Lower lobe of right lung (tissue), 2 donors: ENCODE results near the gene BCO2. TPM values are rescaled to one million over a fixed set of nuclear protein-coding genes. Genes with fewer than 3 reads are reported as not detected.

Source experiments
- ATAC-seq, 2 donors: fragments of 200-7000 bp; cut with Tn5 transposase; one replicate each; pipeline ENCODE4 v1.9.1; 2020 to 2022; ENCODE audit warnings: mild to moderate bottlenecking in 2 of 2, moderate library complexity in 2 of 2
- DNase-seq: peaks from one replicate; pipeline ENCODE4 v3.0.0-alpha.2; 2020
- H3K27ac ChIP-seq: fragments of 200-600 bp; one replicate; pipeline ENCODE4 v1.8.0; 2022
- H3K27me3 ChIP-seq: fragments of 200-600 bp; one replicate; pipeline ENCODE4 v1.8.0; 2022; ENCODE audit warnings: low read depth
- H3K36me3 ChIP-seq: fragments of 200-600 bp; one replicate; pipeline ENCODE4 v1.8.0; 2022; ENCODE audit warnings: mild to moderate bottlenecking
- H3K4me1 ChIP-seq: fragments of 200-600 bp; one replicate; pipeline ENCODE4 v1.8.0; 2022
- H3K4me3 ChIP-seq: fragments of 200-600 bp; one replicate; pipeline ENCODE4 v1.8.0; 2022; ENCODE audit warnings: mild to moderate bottlenecking
- H3K9me3 ChIP-seq: fragments of 200-600 bp; one replicate; pipeline ENCODE4 v1.8.0; 2022
- intact Hi-C: fragments of 100-400 bp; cut with DNase I; formaldehyde crosslinking; loops from one replicate; pipeline ENCODE4 v1.11.0; 2022
- total RNA-seq: library from RNA; stranded (reverse); fragmentation: NEBNext Ultra II Directional; extraction: Animal tissue kit (Norgen Biotek cat#: 25700); gene quantifications from one replicate; pipeline ENCODE4 v1.2.1, GENCODE V29; 2021
- TF ChIP-seq, protein P1 (sequence below): fragments of 200-600 bp; IDR thresholded peaks from one replicate; pipeline ENCODE4 v1.8.0; 2022; ENCODE audit warnings: antibody characterized with exemption, mild to moderate bottlenecking
- donor health status: DM: no; HTN: yes; CAD: no; lungs with severe emphysema.

BCO2 gene
- total RNA-seq, 1 donor from 2014 or later = 8.9 TPM

DNA sequence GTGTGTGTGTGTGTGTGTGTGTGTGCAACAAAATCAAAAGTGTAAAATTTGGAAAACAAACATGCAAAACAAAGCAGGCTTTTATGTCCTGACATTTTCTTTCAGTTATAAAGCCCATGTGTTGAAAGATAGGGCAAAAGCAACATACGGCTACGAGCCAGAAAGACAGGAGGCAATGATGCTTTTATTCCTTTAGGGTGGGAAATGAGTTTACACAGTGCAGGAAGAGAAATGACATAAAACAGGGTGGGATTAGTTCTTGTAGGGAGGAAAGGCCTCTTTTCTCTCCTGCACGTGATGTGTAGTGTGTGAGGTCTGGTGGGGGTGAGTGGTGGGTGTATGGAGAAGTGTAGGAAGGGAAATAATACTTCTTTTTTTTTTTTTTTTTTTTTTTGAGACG is 40.8 kb upstream of the BCO2 start:
- TF ChIP-seq, protein P1, sequence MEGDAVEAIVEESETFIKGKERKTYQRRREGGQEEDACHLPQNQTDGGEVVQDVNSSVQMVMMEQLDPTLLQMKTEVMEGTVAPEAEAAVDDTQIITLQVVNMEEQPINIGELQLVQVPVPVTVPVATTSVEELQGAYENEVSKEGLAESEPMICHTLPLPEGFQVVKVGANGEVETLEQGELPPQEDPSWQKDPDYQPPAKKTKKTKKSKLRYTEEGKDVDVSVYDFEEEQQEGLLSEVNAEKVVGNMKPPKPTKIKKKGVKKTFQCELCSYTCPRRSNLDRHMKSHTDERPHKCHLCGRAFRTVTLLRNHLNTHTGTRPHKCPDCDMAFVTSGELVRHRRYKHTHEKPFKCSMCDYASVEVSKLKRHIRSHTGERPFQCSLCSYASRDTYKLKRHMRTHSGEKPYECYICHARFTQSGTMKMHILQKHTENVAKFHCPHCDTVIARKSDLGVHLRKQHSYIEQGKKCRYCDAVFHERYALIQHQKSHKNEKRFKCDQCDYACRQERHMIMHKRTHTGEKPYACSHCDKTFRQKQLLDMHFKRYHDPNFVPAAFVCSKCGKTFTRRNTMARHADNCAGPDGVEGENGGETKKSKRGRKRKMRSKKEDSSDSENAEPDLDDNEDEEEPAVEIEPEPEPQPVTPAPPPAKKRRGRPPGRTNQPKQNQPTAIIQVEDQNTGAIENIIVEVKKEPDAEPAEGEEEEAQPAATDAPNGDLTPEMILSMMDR = no peak
- intact Hi-C loops = no loop called here
- ATAC-seq = no peak
- H3K4me3 ChIP-seq = no peak overlapping the region
- H3K27me3 ChIP-seq = no peaks in the 10 kb centered on the region
- DNase-seq = no peak
- no peaks in the 10 kb centered on the region for H3K4me1 ChIP-seq
- H3K36me3 ChIP-seq = no peaks in the 10 kb centered on the region
- no peaks in the 10 kb centered on the region for H3K9me3 ChIP-seq
- H3K27ac ChIP-seq = no peak overlapping the region

DNA sequence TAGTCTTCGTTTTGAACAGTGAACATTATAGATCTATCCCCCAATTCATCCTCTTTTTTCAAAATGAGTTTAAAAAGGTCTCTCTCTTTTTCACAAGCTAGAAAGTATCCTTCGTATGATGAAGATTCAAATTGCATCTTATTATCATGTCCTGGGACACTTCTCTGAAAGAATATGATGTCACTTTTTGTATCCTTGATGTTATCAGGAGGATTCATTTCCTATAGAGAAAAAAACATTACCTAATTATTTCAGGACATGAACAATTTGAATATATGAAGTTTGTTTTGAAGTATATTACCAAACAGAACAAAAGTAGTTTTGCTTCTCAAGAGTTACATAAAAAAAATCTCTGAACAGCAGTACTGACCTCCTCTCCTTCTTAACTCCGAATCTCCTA is 31.7 kb upstream of the BCO2 start:
- H3K4me1 ChIP-seq = no peaks in the 10 kb centered on the region
- DNase-seq (no peak), ATAC-seq (no peak)
- no peaks in the 10 kb centered on the region for H3K27me3 ChIP-seq
- H3K4me3 ChIP-seq = no peak overlapping the region
- H3K36me3 ChIP-seq = peaks cover 6% of the 10 kb centered on the region
- intact Hi-C loops = no loop called here
- H3K27ac ChIP-seq = no peak overlapping the region
- H3K9me3 ChIP-seq = peaks cover 8% of the 10 kb centered on the region
- TF ChIP-seq, protein P1 = no peak

DNA sequence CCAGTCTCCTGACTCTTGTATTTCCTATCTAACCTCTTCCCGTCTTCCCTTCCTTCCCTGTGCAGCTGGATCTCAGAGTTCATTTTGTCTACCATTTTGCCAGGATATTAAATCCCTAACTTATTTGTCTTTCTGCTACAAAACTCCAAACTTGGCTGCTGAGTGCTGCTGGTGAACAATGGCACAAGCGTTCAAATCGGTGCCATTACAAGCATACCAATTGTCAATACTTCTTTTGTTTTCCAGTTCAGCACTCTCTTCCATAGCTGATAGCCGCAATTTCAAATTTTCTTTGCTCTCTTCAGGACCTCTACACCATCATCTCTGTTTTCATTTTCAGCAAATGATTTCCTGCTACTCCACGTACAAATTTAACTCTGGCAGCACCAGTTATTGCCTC is 24.8 kb upstream of the BCO2 start:
- Histone ChIP-seq H3K36me3 (peaks cover 14% of the 10 kb centered on the region), H3K9me3 (no peaks in the 10 kb centered on the region), H3K27ac (no peak overlapping the region), H3K4me1 (no peaks in the 10 kb centered on the region), H3K27me3 (no peaks in the 10 kb centered on the region), H3K4me3 (no peak overlapping the region)
- ATAC-seq (no peak), DNase-seq (no peak)
- TF ChIP-seq, protein P1 = no peak
- intact Hi-C loops = no loop called here

DNA sequence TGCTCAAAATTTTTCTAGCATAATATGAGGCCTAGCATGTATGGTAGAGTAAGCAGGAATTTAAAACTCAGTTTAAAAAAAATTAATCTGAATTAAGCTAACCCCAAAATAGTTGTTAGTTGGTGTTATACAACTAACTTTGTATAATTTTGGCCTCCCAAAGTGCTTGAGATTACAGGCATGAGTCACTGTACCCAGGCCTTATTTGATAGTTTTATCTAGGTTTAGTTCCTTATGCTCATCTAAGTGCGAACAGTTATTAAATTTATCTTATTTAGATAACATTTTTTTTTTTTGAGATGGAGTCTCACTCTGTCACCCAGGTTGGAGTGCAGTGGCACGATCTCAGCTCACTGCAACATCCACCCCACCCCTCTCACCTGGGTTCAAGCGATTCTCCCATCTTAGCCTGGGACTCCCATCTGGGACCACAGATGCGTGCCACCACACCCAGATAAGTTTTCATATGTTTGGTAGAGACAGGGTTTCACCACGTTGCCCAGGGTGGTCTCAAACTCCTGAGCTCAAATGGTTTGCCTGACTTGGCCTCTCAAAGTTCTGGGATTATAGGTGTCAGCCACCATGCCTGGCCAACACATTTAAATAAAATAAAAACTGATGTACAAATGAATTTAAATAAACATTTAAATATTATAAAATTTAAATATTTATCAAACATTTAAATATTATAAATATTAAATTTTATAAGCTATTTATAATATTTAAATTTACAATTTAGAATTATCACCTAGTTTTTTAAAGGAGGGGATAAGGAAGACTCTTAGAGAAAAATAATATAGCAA is 19.0 kb upstream of the BCO2 start:
- intact Hi-C loops = no loop called here
- ATAC-seq = no peak
- TF ChIP-seq, protein P1 = no peak

DNA sequence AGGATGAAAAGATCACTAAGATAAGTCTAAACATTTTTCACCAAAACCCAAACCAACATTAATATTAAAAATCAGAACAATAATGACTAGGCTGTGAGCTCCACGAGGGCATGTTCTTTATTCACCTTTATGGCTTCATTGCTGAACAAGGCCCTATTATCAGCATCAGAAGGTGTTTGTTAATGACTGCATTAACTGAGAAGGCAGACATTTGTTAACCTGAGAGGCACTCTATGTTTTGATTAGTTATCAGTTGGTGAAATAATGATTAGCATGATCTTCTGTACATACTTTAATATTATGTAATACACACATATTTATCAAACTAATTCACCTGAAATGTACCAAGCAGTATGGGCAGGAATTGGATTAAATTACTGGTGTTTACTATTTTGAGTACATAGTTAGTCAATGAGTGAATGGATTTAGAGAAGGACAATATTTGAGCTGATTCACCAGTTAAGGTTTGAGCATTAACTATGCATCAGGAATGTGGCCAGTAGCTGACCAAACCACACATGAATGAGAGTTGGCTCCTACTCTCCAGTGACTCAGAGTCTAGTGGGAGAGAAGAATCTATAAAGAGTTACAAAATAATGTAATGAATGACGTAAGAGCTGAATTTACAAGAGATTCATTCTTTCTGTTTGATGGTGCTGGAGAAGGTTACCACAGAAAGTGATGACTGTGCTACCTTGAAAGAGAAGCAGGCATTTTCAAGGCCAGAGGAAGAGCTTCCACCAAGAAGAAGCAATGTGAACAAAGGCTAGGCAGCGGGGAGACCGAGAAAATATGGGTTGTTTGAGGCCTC is 18.2 kb upstream of the BCO2 start:
- ATAC-seq = peak; percentile 80 to 88
- no peaks in the 10 kb centered on the region for H3K9me3 ChIP-seq
- peaks cover 10% of the 10 kb centered on the region for H3K36me3 ChIP-seq
- peaks cover 41% of the 10 kb centered on the region for H3K4me1 ChIP-seq
- H3K27me3 ChIP-seq = no peaks in the 10 kb centered on the region
- TF ChIP-seq, protein P1 = no peak
- intact Hi-C loops = no loop called here
- no peak overlapping the region for H3K27ac ChIP-seq
- H3K4me3 ChIP-seq = no peak overlapping the region
- no peak for DNase-seq

More for the DNA sequence above, 19.0 kb upstream of the BCO2 start:
- no peak overlapping the region for H3K4me3 ChIP-seq
- peaks cover 33% of the 10 kb centered on the region for H3K4me1 ChIP-seq
- H3K36me3 ChIP-seq = peaks cover 10% of the 10 kb centered on the region
- H3K27me3 ChIP-seq = no peaks in the 10 kb centered on the region
- H3K27ac ChIP-seq = no peak overlapping the region
- H3K9me3 ChIP-seq = no peaks in the 10 kb centered on the region
- DNase-seq = no peak
